ENCODE results near the gene S100A2. TPM values are rescaled to one million over a fixed set of nuclear protein-coding genes. Genes with fewer than 3 reads are reported as not detected.

The S100A2 gene
- total and polyA plus RNA-seq, 2 of the 13 experiments (the other 11 are each of a cell fraction or from before 2014, with no cell fraction given) = 1.2 TPM

DNA sequence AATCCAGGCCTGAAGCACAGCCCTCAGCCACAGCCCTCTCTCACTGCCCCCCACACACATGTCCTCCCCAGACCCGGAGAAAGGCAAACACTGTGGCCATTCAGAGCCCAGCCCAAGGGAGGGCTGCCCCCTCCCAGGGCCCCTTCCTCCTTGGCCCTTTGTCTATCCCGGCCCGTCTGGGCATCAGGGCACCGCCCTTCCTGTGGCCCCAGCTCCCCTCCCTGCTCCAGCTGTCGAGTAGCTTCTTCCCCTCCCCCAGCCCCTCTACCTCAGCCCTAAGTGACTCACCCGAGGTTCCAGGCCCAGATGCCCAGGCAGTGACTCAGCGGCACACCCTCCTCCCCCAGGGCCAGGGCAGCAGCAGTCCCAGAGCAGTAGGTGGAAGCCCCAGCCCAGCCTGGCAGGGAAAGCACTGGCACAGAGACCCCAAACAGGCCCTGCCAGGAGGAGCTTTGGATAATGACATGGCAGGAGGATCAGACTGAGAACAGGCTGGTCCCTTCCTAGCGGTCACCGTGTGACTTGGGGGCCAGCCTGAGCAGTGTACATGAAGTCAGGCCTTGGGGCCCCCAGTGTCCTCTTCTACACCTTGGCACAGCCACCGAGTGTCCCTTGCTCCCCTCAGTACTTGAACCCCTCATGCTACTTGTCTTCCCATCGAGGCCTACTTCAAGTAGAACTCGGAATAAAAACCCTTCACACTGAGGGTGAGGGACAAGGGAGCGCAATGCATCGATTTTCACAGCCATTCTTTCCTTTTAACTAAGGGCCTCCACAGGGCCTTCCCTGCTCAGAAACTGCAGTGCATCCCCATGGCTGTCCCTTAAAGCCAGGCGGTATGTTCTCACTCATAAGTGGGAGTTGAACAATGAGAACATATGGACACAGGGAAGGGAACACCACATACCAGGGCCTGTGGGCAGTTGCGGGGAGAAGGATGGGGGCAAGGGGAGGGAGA, 1.0 kb upstream of the S100A2 start (continued):
- TF ChIP-seq, protein P1, sequence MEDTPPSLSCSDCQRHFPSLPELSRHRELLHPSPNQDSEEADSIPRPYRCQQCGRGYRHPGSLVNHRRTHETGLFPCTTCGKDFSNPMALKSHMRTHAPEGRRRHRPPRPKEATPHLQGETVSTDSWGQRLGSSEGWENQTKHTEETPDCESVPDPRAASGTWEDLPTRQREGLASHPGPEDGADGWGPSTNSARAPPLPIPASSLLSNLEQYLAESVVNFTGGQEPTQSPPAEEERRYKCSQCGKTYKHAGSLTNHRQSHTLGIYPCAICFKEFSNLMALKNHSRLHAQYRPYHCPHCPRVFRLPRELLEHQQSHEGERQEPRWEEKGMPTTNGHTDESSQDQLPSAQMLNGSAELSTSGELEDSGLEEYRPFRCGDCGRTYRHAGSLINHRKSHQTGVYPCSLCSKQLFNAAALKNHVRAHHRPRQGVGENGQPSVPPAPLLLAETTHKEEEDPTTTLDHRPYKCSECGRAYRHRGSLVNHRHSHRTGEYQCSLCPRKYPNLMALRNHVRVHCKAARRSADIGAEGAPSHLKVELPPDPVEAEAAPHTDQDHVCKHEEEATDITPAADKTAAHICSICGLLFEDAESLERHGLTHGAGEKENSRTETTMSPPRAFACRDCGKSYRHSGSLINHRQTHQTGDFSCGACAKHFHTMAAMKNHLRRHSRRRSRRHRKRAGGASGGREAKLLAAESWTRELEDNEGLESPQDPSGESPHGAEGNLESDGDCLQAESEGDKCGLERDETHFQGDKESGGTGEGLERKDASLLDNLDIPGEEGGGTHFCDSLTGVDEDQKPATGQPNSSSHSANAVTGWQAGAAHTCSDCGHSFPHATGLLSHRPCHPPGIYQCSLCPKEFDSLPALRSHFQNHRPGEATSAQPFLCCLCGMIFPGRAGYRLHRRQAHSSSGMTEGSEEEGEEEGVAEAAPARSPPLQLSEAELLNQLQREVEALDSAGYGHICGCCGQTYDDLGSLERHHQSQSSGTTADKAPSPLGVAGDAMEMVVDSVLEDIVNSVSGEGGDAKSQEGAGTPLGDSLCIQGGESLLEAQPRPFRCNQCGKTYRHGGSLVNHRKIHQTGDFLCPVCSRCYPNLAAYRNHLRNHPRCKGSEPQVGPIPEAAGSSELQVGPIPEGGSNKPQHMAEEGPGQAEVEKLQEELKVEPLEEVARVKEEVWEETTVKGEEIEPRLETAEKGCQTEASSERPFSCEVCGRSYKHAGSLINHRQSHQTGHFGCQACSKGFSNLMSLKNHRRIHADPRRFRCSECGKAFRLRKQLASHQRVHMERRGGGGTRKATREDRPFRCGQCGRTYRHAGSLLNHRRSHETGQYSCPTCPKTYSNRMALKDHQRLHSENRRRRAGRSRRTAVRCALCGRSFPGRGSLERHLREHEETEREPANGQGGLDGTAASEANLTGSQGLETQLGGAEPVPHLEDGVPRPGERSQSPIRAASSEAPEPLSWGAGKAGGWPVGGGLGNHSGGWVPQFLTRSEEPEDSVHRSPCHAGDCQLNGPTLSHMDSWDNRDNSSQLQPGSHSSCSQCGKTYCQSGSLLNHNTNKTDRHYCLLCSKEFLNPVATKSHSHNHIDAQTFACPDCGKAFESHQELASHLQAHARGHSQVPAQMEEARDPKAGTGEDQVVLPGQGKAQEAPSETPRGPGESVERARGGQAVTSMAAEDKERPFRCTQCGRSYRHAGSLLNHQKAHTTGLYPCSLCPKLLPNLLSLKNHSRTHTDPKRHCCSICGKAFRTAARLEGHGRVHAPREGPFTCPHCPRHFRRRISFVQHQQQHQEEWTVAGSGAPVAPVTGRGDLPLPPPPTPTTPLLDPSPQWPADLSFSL (CRISPR knock-in tag; IDR thresholded peaks at IDR 0.05) = no peak
- no peak for TF ChIP-seq ZNF558 (CRISPR knock-in tag; IDR thresholded peaks at IDR 0.05; ENCODE audit: borderline replicate concordance)
- no peak for TF ChIP-seq ZNF790 (CRISPR knock-in tag; IDR thresholded peaks at IDR 0.05; ENCODE audit: borderline replicate concordance)
- TF ChIP-seq, protein P2, sequence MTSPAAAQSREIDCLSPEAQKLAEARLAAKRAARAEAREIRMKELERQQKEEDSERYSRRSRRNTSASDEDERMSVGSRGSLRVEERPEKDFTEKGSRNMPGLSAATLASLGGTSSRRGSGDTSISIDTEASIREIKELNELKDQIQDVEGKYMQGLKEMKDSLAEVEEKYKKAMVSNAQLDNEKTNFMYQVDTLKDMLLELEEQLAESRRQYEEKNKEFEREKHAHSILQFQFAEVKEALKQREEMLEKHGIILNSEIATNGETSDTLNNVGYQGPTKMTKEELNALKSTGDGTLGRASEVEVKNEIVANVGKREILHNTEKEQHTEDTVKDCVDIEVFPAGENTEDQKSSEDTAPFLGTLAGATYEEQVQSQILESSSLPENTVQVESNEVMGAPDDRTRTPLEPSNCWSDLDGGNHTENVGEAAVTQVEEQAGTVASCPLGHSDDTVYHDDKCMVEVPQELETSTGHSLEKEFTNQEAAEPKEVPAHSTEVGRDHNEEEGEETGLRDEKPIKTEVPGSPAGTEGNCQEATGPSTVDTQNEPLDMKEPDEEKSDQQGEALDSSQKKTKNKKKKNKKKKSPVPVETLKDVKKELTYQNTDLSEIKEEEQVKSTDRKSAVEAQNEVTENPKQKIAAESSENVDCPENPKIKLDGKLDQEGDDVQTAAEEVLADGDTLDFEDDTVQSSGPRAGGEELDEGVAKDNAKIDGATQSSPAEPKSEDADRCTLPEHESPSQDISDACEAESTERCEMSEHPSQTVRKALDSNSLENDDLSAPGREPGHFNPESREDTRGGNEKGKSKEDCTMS (CRISPR knock-in tag; conservative IDR thresholded peaks at IDR 0.05) = no peak
- TF ChIP-seq DNMT1 (CRISPR knock-in tag; IDR thresholded peaks at IDR 0.05) = no peak
- TF ChIP-seq POLR2A (IDR thresholded peaks at IDR 0.05; ENCODE audit: insufficient read depth in 1 of 2, low read depth in 2 of 2, low read length in 2 of 2) = no peak
- TF ChIP-seq ZNF614 (CRISPR knock-in tag; IDR thresholded peaks at IDR 0.05; ENCODE audit: borderline replicate concordance) = no peak
- TF ChIP-seq, protein P3, sequence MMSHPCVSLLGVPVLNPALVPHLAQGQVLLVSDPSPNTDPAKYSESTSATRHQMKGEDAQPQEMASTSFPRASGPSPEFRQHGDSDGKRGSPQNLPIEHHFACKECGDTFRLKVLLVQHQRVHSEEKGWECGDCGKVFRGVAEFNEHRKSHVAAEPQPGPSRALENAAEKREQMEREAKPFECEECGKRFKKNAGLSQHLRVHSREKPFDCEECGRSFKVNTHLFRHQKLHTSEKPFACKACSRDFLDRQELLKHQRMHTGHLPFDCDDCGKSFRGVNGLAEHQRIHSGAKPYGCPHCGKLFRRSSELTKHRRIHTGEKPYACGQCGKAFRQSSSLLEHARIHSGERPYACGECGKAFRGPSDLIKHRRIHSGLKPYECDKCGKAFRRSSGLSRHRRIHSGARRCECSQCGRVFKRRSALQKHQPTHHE (CRISPR knock-in tag; IDR thresholded peaks at IDR 0.05; ENCODE audit: borderline replicate concordance) = no peak
- no peak for TF ChIP-seq ZBTB8A (CRISPR knock-in tag; IDR thresholded peaks at IDR 0.05; ENCODE audit: borderline replicate concordance, low read depth)
- TF ChIP-seq ZNF562 (CRISPR knock-in tag; IDR thresholded peaks at IDR 0.05; ENCODE audit: borderline replicate concordance) = no peak
- TF ChIP-seq, protein P4, sequence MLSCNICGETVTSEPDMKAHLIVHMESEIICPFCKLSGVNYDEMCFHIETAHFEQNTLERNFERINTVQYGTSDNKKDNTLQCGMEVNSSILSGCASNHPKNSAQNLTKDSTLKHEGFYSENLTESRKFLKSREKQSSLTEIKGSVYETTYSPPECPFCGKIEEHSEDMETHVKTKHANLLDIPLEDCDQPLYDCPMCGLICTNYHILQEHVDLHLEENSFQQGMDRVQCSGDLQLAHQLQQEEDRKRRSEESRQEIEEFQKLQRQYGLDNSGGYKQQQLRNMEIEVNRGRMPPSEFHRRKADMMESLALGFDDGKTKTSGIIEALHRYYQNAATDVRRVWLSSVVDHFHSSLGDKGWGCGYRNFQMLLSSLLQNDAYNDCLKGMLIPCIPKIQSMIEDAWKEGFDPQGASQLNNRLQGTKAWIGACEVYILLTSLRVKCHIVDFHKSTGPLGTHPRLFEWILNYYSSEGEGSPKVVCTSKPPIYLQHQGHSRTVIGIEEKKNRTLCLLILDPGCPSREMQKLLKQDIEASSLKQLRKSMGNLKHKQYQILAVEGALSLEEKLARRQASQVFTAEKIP (CRISPR knock-in tag; IDR thresholded peaks at IDR 0.05; ENCODE audit: borderline replicate concordance) = no peak
- TF ChIP-seq YY1 (IDR thresholded peaks at IDR 0.05; ENCODE audit: insufficient read depth, insufficient replicate concordance, low read depth, low read length) = peak; percentile 12
- TF ChIP-seq, protein P5, sequence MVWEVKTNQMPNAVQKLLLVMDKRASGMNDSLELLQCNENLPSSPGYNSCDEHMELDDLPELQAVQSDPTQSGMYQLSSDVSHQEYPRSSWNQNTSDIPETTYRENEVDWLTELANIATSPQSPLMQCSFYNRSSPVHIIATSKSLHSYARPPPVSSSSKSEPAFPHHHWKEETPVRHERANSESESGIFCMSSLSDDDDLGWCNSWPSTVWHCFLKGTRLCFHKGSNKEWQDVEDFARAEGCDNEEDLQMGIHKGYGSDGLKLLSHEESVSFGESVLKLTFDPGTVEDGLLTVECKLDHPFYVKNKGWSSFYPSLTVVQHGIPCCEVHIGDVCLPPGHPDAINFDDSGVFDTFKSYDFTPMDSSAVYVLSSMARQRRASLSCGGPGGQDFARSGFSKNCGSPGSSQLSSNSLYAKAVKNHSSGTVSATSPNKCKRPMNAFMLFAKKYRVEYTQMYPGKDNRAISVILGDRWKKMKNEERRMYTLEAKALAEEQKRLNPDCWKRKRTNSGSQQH (CRISPR knock-in tag; IDR thresholded peaks at IDR 0.05; ENCODE audit: low read depth) = no peak
- TF ChIP-seq ZBTB21 (CRISPR knock-in tag; IDR thresholded peaks at IDR 0.05) = no peak

Measured in HepG2 (cell line).